NCI-H2081 treated with DMSO at 0.1 percent for 48 hours (cell line): ENCODE measurements around the gene NPHP1.
"Not testable (repeated sequence)": the region's sequence is repeated elsewhere in the genome, so short reads cannot be mapped to it uniquely, and the experiment has no call there.

Source experiments
- DNase-seq: peaks from one replicate; lab custom pipeline; 2025; lab: John Stamatoyannopoulos, UW

The NPHP1 gene

GRCh38 chr2:110126906-110127305, 77.9 kb downstream of the NPHP1 start:
- DNase-seq = no peak

DNA sequence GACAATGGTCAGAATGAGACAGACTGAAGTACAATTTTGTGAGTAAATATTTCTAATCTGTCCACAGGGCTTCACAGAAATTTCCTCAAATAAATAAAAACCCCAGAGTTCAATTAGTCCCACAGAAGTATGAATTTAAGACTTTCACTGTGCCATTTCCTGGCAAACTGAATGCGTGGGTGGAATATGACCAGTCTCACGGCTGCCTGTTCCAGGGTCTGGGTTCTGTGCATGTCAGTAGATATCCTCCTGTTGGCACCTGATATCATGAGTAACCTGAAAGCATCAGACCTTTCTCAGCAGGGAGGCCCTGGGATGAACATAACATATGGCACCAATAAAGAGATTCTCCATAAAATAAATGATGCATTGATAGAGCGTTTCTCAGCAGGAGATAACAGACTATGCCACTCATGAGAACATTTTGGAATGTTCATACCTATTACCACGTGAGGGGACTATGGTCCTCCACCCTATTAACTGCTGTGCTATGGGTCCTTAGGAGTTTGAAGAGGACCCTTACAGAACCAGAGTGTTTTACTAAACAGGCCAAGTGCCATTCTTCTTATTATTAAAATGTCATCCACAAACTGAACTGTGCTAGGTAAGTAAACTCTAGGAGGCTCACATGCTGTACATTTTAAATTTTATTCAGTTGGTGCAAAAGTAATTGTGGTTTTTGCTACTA, 78.6 kb downstream of the NPHP1 start:
- DNase-seq = no peak

DNA sequence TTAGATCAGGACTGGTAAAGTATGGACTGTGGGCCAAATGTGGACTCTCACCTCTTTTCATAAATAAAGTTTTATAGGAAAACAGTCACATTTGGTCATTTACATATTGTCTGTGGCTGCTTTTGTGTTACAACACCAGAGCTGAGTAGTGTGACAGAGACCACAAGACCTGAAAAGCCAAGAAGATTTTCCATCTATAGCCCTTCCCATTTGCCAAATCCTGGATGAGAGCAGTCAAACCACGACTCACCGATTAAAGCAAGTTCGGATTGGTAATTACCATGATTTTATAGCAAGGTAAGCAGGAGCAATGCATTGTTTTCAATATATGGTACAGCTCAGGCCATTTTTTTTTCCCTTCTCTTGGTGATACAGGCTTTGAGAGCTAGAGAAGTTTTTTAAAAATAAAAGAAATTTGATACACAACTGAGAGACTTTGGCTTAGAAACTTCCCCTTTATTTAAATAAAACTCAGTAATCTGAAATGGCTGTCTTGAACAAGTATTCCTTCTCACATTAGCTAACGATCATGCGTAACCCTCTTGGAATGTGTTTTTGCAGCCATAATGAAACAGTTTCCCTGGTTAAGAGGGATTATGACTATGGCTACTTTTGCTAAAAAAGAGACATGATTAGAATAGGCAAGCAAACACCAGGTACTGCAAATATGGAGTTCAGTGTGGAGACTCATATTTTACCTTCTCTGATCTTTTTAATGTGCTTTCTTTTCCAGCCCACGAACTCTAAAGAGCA, 79.7 kb downstream of the NPHP1 start:
- no peak for DNase-seq

GRCh38 chr2:110124038-110124825, 80.6 kb downstream of the NPHP1 start:
- no peak for DNase-seq

DNA sequence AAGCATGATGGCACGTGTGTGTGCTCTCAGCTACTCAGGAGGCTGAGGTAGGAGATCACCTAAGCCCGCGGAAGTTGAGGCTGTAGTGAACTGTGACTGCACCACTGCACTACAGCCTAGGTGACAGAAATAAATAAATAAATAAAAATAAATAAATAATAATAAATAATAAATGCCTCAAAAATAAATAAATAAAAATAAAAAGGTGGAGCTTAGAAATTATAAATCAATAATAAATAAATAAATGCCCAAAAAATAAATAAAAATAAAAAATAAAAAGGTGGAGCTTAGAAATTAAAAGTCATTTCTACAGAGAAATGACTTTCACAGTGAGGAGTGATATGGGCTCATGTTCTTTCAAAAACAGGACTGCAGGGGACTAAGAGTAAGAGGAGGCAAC, 83.2 kb downstream of the NPHP1 start:
- no peak for DNase-seq

GRCh38 chr2:110121052-110121334, 83.8 kb downstream of the NPHP1 start:
- DNase-seq = no peak

- no peak for DNase-seq
Measured at GRCh38 chr2:110120171-110121051, 84.4 kb downstream of the NPHP1 start.

DNA sequence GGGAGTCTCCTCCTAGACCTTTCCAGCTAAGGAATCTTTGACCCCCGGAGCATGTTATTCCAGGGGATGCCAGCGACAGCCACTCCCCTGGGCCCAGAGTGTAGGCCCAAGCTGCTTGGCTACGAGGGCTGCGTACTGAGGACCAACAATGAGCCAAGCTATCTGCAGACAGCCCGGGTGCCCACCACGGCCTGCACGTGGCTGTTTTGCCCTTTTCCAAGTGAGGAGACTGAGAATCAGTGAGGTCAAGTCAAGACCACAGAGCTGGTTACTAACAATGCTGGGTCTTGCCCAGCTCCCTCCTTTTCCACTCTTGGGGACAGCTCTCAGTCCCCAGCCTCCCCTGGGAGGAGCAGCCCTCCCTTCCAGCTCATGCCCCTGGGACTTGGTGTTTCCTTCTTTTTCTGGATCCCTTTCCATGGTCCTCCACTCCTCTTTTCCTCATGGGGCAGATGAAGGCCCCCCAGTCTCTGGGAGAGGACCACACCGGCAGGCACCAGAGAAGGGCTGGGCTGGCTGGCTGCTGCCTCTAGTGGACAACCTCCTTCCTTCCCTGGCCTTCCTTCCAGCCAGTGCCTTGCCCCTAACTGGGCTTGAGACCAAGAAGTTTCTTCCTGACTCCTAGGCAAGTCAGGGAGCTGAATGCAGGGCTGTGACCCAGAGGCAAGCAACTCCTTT, 88.6 kb downstream of the NPHP1 start:
- DNase-seq = no peak

DNA sequence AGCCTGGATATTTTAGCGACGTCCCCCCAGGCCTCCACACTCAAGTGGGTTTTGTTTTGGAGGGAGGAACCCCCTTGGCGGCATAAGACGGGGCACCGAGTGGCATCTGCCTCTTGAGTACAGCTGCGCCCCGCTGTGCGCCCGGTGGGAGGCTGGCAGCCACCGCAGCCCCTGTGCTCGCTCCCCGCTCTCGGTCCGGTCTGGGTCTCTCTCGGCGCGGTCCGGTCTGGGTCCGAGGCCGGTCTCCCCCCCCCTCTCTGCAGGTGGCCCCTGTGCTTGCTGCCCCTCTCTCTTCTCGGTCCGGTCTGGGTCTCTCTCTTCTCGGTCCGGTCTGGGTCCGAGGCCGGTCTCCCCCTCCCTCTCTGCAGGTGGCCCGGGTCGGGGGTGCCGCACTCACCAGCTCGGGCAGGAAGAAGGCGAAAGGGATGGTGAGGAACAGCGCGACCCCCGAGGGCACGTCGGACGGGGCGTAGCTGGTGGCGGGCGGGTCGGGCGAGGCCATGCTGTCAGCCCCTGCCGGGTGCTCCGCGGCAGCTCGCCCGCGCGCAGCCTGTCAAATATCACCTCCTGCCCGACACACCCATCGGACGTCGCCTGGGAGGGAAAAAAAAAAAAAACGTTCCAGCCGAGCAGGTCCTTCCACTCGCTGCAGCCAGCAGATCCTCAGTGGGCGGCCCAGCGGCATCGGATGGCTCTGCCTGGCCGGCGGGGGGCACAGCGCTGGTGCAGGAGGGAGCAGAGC, 89.4 kb downstream of the NPHP1 start, which contains the start of gene MALL:
Gene MALL, minus strand, starts transcription at position 532 of the 742 bp plus-strand sequence. Its CDS starts 30 bp downstream, at position 502.
- DNase-seq = no peak

GRCh38 chr2:110114831-110115255, 90.0 kb downstream of the NPHP1 start:
- DNase-seq = no peak

DNA sequence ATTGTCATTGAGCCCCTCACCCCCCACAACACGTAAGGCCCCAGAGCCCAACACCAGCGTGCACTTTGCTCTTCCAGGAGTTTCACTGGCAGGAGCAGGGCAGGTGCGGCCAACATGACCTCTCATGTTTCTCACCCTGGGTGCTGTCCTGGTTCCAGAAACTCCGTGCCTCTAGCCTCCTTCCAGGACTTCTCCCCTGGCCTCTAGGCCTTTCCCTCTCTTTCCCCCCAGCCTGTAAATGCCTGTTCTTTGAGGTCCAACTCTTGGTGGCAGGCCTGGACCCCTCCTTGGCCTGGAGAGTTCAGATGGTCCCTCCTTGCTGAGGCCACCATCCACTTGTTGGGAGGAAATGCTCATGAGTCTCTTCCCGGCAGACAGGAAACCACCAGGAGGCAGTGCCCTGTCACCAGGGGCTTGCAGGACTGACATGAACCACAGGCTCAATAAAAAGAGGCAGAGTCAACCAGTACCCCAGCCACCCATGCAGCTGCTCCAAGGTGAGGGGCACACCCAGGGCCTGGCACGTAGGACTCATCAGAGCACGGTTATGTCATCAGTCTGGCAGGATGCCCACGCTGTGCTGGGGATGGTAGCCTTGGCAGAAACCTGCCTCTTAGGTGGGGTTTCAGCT, 90.7 kb downstream of the NPHP1 start:
- DNase-seq = no peak

DNA sequence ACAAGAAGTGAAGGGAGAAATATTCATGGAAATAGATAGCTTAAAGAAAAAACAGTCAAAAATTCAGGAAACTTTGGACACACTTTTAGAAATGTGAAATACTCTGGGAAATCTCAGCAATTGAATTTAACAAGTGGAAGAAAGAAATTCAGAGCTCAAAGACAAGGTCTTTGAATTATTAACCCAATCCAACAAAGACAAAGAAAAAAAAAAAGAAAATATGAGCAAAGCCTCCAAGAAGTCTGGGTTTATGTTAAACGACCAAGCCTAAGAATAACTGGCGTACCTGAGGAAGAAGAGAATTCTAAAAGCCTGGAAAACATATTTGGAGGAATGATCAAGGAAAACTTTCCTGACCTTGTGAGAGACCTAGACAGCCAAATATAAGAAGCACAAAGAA, 96.5 kb downstream of the NPHP1 start:
- not testable (repeated sequence) for DNase-seq

GRCh38 chr2:110107092-110108079, 97.4 kb downstream of the NPHP1 start:
- no peak for DNase-seq

DNA sequence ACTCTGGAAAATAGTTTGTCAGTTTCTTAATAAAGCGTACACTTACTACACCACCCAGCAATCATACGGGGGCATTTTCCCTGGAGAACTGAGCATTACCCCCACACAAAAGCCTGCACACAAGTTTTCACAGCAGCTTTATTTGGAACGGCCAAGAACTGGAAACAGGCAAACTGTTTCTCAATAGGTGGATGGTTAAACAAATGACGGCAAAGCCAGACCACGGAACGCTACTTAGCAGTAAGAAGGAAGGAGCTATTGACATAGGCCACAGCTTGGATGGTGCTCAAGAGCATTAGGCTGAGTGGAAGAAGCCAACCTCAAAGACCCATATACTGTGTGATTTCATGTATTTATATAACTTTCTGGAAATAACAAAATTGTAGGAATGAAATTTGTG, 98.2 kb downstream of the NPHP1 start:
- no peak for DNase-seq

GRCh38 chr2:110105608-110106467, 99.0 kb downstream of the NPHP1 start:
- DNase-seq = no peak

DNA sequence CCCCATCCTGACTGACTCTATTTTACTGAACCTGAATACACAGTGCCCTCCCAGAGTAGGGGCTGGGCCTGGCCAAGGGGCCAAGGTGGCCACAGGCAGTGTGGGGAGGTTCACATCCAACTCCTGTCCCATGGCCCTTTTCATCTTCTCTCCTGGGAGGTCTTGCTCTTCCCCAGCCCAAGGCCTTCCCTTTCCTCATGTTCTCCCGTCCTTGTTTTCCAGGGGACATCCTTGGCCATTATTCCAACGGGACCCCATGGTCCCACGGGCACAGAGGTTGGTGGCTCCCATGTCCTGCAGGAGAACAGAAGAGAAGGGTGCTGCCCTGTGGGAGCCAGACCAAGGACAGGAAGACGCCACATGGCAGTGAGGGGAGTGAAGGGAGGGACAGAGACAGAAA, 99.6 kb downstream of the NPHP1 start:
- no peak for DNase-seq

DNA sequence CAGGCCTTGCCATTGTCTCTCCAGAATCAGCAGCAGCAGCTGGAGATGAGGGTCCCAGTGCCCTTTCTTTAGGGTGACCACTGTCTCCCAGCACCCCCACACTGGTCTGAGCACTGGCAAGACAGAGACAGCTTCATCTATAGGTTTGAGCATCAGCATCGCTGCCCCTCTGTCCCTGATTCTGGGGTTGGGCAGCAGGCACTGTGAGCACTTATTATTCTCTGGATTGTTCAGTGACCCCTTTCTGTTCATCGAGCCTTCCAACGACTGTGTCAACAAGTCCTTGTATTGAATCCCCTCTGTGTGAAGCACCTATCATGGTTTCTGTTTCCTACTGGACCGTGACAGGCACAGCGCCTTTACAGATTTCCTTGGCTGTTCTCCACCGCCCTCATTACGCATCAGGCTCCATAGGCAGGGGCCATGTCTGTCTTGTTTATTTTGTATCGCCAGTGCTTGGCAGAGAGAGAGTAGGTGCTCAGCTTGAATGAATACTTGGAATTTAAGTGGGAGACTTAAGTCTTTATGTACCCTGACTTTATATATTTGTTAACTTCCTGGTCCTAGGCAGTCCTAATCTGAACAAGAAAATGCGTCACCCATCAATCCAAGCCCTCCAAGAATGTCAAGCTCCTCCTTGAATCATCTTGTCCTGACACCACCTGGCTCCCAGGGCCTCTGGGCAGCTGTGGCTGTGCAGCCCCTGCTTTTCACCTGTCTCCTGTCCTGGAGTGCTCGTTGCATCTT, 100.6 kb downstream of the NPHP1 start:
- no peak for DNase-seq
